CD4-positive, alpha-beta T cell treated with Interleukin-6 for 4 hours (primary cell): ENCODE results near the gene CCDC50.

Experiments
- DNase-seq: peaks from one replicate; pipeline ENCODE4 v3.0.0-alpha.2; 2020; ENCODE audit warnings: mixed read lengths

The CCDC50 gene

GRCh38 chr3:191350396-191351090 is 21.3 kb downstream of the CCDC50 start:
- no peak for DNase-seq

- no peak for DNase-seq
Measured at GRCh38 chr3:191352014-191352413, 22.8 kb downstream of the CCDC50 start.

- no peak for DNase-seq
Measured at GRCh38 chr3:191353022-191353777, 24.0 kb downstream of the CCDC50 start.

DNA sequence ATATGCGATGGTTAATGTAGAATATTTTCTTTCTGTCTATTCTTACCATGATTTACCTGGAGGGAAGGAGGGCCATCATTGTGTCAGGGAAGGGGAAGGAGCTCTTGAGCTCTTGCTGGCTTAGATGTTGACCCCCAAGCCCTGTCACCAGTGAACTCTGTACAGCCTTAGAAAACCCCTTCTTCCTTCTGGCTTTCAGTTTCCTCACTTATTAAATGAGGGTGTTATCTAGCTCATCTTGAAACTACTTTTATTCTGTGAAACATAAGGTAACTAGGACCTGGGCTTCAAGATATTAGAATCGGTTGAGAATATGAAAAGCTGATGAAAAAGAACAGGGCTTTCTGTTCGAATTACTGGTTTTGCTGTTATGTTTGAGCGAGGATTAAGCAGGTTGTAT is 26.2 kb downstream of the CCDC50 start:
- no peak for DNase-seq

GRCh38 chr3:191356631-191357439 is 27.6 kb downstream of the CCDC50 start:
- DNase-seq: no peak

DNA sequence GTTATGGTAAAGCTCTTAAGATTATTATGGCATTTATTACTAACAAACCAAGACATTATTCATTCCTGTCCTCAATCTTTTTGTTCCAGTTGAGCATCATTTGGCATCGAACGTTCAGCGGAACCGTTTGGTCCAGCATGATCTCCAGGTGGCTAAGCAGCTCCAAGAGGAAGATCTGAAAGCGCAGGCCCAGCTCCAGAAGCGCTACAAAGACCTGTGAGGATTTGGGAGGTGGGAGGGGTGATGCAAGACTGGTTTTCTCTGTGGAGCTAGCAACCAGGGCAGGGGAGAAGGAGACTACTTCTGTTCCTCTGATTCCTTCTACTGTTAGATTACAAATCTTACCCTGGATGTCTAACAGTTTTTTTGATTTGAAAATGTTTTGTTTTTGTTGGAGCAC is 28.7 kb downstream of the CCDC50 start:
- DNase-seq: no peak

DNA sequence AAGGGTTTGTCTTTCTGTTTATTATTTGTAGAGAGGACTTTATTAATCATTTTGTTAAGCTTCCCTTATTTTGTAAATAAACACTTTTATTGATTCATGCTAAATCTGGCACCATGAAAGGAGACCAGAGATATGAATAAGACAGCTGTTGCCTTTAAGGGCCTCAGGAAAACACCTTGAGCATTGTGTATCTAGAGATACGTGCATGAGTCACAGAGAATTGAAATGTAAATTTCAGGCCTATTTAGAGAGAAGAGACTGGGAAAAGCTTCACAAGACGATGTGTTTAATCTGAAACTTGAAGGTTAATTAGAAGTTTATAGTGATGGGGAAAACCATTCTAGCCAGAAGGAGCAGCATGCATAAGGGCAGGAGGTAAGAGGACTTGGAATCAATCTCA is 29.7 kb downstream of the CCDC50 start:
- no peak for DNase-seq

DNA sequence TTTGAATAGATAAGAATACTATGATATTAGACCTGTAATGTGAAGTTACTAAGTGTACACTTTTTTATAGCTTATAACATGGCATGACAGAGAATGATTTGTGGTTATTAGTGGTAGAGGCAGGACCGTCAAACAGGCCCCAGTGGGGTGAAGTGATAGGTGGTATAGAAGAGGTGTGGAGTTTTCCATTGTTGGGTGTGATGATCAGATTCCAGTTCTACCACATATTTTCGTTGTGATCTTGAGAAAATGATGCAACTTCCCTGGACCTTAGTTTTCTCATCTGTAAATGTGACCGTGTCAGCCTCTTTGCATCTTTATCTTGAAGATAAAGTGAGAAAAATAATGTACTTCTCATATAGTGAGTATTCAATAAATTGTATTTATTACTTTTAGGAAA is 31.4 kb downstream of the CCDC50 start:
- no peak for DNase-seq

DNA sequence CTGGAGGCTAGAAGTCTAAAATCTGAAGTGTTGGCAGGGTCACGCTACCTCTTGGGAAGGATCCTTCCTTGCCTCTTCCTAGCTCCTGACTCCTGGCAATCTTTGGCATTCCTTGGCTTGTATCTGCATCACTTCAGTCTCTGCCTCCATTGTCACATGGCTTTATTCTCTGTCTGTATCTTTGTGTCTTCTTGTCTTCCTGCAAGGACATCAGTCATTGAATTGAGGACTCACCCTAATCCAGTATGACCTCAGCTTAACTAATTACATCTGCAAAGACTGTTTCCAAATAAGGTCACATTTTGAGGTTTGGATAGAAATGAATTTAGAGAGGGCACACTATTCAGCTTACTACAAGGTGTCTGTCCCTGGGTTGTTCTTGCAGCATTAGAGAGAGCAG is 32.3 kb downstream of the CCDC50 start:
- no peak for DNase-seq

DNA sequence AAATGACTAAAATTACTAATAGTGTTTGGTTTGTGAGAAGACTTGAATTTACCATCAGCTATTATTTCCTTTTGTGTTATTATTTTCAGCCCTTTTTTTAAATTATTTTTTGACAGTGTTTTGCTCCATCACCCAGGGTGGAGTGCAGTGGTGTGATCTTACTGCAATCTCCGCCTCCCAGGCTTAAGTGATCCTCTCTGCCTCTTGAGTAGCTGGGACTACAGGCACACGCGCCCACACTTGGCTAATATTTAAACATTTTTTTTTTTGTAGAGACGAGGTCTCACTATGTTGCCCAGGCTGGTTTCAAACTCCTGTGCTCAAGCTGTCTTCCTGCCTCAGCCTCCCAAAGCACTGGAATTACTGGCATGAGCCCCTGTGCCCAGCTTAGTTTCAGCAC is 32.8 kb downstream of the CCDC50 start:
- DNase-seq: no peak

DNA sequence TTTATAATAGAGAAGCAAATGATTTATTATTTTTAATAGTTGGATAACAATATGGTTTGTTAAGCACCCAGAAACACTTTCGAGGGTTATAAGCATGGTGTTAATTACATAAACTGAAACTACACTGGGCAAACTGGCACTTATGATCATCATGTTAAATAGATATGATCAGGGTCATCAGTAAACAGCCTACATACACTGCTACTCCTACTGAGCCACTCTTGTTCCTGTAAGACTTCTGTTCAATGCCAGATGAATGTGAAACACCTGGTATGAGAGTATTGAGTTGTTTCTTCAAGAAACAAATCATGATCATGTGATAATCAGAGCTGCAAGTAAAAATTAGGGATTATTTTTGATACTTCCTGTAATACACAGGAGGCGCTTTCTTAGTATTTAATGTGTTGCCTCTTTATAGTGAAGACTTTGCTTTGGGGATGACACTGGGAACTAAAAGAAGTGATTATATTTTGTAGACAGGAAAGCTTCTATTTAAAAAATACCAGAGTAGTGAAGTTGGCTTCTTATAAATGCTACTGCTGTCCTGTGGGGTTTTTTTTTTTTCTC is 33.4 kb downstream of the CCDC50 start:
- no peak for DNase-seq

GRCh38 chr3:191363221-191363620 is 34.0 kb downstream of the CCDC50 start:
- no peak for DNase-seq

DNA sequence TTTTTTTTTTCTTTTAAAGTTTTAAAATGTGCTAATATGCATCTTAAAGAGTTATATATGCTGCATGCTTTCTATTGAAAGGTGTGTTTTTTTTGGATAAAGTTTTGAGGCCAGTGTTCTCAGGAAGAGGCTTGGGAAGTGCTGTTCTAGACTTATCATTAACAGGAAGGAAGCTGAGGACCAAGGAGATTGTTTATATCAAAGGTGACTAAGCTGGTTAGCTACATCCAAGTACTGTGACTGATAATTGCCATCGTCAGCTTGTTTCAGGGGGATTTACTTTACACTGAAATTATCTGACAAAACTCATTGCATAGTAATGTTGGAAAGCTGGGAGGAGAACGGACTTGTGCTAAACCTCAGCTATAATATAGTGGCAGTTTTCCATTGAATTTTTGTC is 37.5 kb downstream of the CCDC50 start:
- no peak for DNase-seq

- DNase-seq: no peak
Measured at GRCh38 chr3:191368755-191369615, 39.8 kb downstream of the CCDC50 start.

- no peak for DNase-seq
Measured at GRCh38 chr3:191369616-191370010, 40.4 kb downstream of the CCDC50 start.

GRCh38 chr3:191372122-191372521 is 42.9 kb downstream of the CCDC50 start:
- no peak for DNase-seq

GRCh38 chr3:191373327-191373726 is 44.1 kb downstream of the CCDC50 start:
- DNase-seq: no peak

- no peak for DNase-seq
Measured at GRCh38 chr3:191376516-191377141, 47.4 kb downstream of the CCDC50 start.

GRCh38 chr3:191378142-191378812 is 49.1 kb downstream of the CCDC50 start:
- DNase-seq: no peak

DNA sequence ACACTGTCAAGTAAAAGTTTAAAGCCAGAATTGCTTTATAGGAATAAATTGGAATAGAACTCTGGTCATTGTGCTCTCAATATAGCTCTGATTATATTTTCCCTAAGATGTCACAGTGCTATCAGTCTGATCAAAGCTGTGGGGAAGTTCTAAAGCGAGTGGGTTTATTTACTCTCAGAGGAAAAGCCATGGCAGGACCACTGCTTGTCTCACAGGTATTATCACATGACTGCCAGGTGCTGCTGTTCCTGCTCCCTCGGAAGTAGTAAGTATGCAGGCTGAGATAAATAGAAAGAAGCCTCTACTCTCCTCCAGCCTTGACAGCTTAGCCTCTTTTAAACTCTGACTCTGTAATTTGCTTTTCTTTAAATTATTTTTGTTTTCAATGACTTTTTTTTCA is 50.3 kb downstream of the CCDC50 start:
- no peak for DNase-seq

GRCh38 chr3:191380001-191380400 is 50.8 kb downstream of the CCDC50 start:
- no peak for DNase-seq
